ENCODE measurements around the gene TMEFF2.

TMEFF2 gene

DNA sequence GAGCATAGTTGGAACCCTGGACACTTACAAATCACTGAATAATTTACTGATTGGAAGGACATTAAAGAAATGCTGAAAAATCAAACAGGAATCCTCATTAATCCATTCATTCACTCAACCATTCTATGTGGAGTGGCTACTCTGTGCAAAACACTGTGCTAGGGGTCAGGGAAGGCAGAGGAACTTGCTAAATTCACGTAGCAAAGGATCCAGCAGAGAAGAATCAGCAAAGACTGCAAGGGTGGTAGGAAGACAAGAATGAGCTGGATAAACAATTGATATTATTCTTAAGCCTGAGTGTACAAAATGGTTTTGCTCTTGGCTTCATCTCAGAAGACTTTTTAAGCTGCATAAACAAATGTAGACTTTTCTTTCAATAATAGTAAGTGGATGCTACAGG lies 183.5 kb downstream of the TMEFF2 start:
- TF ChIP-seq, protein P1, sequence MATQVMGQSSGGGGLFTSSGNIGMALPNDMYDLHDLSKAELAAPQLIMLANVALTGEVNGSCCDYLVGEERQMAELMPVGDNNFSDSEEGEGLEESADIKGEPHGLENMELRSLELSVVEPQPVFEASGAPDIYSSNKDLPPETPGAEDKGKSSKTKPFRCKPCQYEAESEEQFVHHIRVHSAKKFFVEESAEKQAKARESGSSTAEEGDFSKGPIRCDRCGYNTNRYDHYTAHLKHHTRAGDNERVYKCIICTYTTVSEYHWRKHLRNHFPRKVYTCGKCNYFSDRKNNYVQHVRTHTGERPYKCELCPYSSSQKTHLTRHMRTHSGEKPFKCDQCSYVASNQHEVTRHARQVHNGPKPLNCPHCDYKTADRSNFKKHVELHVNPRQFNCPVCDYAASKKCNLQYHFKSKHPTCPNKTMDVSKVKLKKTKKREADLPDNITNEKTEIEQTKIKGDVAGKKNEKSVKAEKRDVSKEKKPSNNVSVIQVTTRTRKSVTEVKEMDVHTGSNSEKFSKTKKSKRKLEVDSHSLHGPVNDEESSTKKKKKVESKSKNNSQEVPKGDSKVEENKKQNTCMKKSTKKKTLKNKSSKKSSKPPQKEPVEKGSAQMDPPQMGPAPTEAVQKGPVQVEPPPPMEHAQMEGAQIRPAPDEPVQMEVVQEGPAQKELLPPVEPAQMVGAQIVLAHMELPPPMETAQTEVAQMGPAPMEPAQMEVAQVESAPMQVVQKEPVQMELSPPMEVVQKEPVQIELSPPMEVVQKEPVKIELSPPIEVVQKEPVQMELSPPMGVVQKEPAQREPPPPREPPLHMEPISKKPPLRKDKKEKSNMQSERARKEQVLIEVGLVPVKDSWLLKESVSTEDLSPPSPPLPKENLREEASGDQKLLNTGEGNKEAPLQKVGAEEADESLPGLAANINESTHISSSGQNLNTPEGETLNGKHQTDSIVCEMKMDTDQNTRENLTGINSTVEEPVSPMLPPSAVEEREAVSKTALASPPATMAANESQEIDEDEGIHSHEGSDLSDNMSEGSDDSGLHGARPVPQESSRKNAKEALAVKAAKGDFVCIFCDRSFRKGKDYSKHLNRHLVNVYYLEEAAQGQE (IDR thresholded peaks at IDR 0.05; ENCODE audit: insufficient read depth in 1 of 2, low read depth in 2 of 2, low read length in 2 of 2) = no peak
- no peak for TF ChIP-seq SIN3A (IDR thresholded peaks at IDR 0.05; ENCODE audit: borderline replicate concordance, insufficient read depth, low read length)
- TF ChIP-seq FOXP2 (optimal IDR thresholded peaks at IDR 0.05; ENCODE audit: borderline replicate concordance, extremely low read depth, extremely low read length, insufficient read depth) = no peak
- no peak for TF ChIP-seq TAF1 (IDR thresholded peaks at IDR 0.05; ENCODE audit: borderline replicate concordance, insufficient read depth, low read length)
- TF ChIP-seq POLR2AphosphoS5 (IDR thresholded peaks at IDR 0.05; ENCODE audit: low read depth, low read length) = no peak

DNA sequence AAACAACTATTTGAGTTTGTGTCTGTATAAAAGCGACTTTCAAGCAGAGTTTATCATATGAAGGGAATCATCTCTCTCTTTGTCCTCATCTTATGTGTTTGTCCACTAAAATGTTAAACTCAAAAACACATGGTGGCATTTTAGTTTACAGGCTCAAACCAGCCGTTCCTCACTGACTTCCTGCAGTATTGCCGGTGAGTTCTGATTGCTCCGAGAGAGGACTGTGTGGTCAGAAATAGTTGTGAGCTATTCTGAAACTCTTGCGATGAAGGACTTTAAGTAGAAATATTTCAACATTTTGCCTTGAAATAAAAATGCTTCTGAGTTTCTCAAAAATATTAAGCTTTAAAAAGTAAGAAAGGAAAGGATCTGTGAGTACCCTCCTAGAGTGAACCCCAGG lies 184.7 kb downstream of the TMEFF2 start:
- no peak for TF ChIP-seq FOXP2 (optimal IDR thresholded peaks at IDR 0.05; ENCODE audit: borderline replicate concordance, extremely low read depth, extremely low read length, insufficient read depth)
- TF ChIP-seq, protein P1 (IDR thresholded peaks at IDR 0.05; ENCODE audit: insufficient read depth in 1 of 2, low read depth in 2 of 2, low read length in 2 of 2) = no peak

DNA sequence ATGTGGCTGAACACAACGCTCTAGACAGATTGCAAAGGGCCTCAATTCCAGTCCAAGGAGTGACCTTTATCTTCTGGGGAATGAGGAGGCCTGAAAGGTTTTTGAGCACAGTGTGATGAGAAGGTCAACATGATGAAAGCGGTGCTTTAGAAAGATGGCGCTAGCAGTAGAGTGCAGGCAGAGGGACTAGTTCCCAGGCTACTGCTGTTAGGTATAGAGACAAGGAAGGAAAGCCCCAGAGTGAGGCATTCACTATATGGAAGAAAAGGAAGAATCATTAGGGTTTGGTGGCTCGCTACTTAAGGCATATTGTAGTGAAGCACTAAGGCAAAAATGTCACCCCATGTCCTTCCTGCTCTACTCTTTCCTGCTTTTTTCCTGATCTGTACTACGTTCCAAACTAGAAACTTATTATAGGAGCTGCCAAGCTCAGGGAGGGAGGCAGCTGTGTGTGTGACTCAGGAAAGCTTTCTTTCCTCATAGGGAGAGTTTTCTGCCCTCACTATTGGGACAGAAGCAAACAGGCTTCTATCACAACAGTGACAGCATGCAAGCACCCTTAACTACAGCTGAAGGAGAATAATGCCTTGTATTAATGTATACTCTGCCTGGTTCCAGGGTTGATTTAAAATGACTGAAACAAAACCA lies 187.0 kb downstream of the TMEFF2 start:
- TF ChIP-seq SIN3A (IDR thresholded peaks at IDR 0.05; ENCODE audit: borderline replicate concordance, insufficient read depth, low read length) = no peak
- TF ChIP-seq, protein P1 (IDR thresholded peaks at IDR 0.05; ENCODE audit: insufficient read depth in 1 of 2, low read depth in 2 of 2, low read length in 2 of 2) = no peak

DNA sequence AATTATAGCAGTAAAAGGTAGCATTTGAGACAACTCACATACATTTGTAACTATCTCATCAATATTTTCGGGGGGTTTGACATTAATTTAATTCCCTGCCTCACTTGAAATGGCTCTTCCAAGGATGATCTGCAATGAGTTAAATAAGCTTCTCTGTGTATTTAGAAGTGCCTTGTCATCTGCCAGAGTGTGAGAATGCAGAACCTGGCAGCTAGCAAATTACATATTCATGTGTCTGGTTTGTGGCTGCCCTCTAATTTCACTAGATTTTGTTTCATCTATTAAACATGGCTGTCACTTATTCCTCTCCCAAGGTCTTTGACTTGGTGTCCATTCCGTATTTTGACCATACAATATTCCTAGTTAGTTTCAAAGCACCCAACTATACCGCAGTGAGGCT lies 189.5 kb downstream of the TMEFF2 start:
- TF ChIP-seq FOXP2 (optimal IDR thresholded peaks at IDR 0.05; ENCODE audit: borderline replicate concordance, extremely low read depth, extremely low read length, insufficient read depth) (no peak), TAF1 (IDR thresholded peaks at IDR 0.05; ENCODE audit: borderline replicate concordance, insufficient read depth, low read length) (no peak), SIN3A (IDR thresholded peaks at IDR 0.05; ENCODE audit: borderline replicate concordance, insufficient read depth, low read length) (no peak), POLR2AphosphoS5 (IDR thresholded peaks at IDR 0.05; ENCODE audit: low read depth, low read length) (no peak)
- TF ChIP-seq, protein P1 (IDR thresholded peaks at IDR 0.05; ENCODE audit: insufficient read depth in 1 of 2, low read depth in 2 of 2, low read length in 2 of 2) = no peak

All from PFSK-1 (cell line).